GM20000 (cell line): Measurements from ENCODE around the gene MCF2L.

Experiments used
- DNase-seq: peaks from one replicate; pipeline ENCODE4 v3.0.0; 2012; ENCODE audit warnings: low spot score
- TF ChIP-seq, protein P1 (sequence below): IDR thresholded peaks from 2 replicates; pipeline ENCODE4 v1.5.1; 2012; ENCODE audit warnings: mild to moderate bottlenecking, control low read depth; ENCODE audit errors: extremely low read depth, missing control alignments

Gene MCF2L

GRCh38 chr13:113069861-113070805 lies 101.1 kb downstream of the MCF2L start:
- no peak for DNase-seq
- TF ChIP-seq, protein P1, sequence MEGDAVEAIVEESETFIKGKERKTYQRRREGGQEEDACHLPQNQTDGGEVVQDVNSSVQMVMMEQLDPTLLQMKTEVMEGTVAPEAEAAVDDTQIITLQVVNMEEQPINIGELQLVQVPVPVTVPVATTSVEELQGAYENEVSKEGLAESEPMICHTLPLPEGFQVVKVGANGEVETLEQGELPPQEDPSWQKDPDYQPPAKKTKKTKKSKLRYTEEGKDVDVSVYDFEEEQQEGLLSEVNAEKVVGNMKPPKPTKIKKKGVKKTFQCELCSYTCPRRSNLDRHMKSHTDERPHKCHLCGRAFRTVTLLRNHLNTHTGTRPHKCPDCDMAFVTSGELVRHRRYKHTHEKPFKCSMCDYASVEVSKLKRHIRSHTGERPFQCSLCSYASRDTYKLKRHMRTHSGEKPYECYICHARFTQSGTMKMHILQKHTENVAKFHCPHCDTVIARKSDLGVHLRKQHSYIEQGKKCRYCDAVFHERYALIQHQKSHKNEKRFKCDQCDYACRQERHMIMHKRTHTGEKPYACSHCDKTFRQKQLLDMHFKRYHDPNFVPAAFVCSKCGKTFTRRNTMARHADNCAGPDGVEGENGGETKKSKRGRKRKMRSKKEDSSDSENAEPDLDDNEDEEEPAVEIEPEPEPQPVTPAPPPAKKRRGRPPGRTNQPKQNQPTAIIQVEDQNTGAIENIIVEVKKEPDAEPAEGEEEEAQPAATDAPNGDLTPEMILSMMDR, result no peak

DNA sequence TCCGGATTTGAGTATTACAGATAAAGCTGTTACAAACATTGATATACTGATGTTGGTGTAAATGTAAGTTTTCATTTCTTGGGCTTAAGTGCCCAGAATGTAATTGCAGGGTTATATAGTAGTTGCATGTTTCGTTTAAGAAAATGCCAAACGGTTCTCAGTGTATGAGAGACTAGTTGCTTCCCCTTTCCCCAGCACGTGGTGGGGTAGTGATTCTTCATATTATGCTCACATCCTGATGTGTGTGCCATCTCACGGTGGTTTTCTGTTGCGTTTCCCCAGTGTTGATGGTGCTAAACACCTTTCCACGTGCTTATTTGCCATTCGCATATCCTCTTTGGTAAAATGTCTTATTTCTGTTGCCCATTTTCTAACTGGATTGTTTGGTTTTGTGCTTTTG lies 101.8 kb downstream of the MCF2L start:
- DNase-seq, result no peak
- TF ChIP-seq, protein P1, result no peak

DNA sequence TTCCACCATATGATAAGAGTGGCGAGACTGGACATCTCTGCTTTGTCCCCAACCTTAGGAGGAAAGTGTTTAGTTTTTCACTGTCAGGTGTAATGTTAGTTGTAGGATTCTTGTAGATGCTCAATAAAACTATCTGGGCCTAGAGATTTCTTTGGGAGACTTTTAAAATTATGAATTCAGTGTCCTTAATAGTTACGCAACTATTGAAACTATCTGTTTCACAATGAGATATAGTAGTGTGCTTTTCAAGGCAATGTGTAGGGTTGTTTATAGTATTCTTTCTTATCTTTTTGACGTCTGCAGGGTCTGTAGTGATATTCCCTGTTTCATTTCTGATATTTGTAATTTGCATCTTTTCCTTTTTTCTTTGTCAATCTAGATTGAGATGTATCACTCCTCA lies 103.4 kb downstream of the MCF2L start:
- TF ChIP-seq, protein P1, result no peak

GRCh38 chr13:113073942-113074341 lies 104.9 kb downstream of the MCF2L start:
- DNase-seq, result no peak
- TF ChIP-seq, protein P1, result no peak

More for the DNA sequence above, 103.4 kb downstream of the MCF2L start:
- DNase-seq, result no peak

- DNase-seq, result no peak
- TF ChIP-seq, protein P1, result no peak
These were observed 105.4 kb downstream of the MCF2L start for GRCh38 chr13:113074401-113074800.

DNA sequence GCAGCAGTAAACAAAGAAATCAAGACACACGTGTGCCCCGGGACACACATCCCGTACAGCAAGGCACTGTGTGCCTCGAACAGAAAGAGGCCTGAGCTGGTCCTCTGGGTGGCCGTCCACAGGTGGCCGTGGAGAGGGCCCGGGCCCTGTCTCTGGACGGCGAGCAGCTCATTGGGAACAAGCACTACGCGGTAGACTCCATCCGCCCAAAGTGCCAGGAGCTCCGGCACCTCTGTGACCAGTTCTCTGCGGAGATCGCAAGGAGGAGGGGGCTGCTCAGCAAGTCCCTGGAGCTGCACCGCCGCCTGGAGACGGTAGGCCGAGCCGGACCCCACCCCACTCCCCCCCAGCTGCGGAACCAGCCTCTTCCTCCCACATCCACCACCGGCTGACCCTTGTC lies 105.9 kb downstream of the MCF2L start:
- DNase-seq, result no peak
- TF ChIP-seq, protein P1, result no peak

- TF ChIP-seq, protein P1, result no peak
- DNase-seq, result no peak
These were observed 106.7 kb downstream of the MCF2L start for GRCh38 chr13:113075711-113076110.
